SU-DHL-6 (cell line): ENCODE data around the gene ENDOV.

Source experiments
- EZH2phosphoT487 ChIP-seq: fragments of 200-600 bp; sonication (generic), shearing (Covaris generic); conservative IDR thresholded peaks from 2 replicates; pipeline ENCODE4 v1.6.1; 2018; ENCODE audit warnings: mild to moderate bottlenecking, antibody characterized with exemption, low read length, moderate library complexity, mixed read lengths
- TF ChIP-seq, protein P1 (sequence below): fragments of 200-600 bp; sonication (generic); IDR thresholded peaks from one replicate; pipeline ENCODE4 v1.5.1; 2017; ENCODE audit warnings: antibody characterized with exemption, mild to moderate bottlenecking, low read length, moderate library complexity; ENCODE audit not compliant: insufficient read depth, poor library complexity, severe bottlenecking

DNA sequence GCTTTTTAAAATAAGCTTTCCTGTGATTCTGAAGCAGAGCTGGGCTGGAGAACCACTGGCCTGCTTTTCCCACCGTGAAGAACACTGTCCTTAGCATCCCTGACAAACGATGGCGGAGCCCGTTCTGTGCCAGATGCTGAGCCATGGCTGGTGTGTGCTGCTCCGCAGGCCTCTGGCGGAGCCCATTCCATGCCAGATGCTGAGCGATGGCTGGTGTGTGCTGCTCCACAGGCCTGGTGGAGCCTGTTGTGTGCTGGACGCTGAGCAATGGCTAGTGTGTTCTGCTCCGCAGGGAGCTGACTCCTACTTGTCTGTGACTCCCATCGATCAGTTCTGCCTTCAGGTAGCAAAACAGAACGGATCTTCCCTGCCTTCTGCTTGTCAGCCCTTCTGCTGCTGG is 4.3 kb downstream of the ENDOV start:
- no peak for TF ChIP-seq EZH2phosphoT487
- TF ChIP-seq, protein P1, sequence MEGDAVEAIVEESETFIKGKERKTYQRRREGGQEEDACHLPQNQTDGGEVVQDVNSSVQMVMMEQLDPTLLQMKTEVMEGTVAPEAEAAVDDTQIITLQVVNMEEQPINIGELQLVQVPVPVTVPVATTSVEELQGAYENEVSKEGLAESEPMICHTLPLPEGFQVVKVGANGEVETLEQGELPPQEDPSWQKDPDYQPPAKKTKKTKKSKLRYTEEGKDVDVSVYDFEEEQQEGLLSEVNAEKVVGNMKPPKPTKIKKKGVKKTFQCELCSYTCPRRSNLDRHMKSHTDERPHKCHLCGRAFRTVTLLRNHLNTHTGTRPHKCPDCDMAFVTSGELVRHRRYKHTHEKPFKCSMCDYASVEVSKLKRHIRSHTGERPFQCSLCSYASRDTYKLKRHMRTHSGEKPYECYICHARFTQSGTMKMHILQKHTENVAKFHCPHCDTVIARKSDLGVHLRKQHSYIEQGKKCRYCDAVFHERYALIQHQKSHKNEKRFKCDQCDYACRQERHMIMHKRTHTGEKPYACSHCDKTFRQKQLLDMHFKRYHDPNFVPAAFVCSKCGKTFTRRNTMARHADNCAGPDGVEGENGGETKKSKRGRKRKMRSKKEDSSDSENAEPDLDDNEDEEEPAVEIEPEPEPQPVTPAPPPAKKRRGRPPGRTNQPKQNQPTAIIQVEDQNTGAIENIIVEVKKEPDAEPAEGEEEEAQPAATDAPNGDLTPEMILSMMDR: no peak
